Fibroblast of peridontal ligament (primary cell): Measurements from ENCODE around the gene ETDA.
"Not testable (repeated sequence)": the region's sequence is repeated elsewhere in the genome, so short reads cannot be mapped to it uniquely, and the experiment has no call there.

Experiments used
- DNase-seq: peaks from one replicate; pipeline ENCODE4 v3.0.0-alpha.2; 2010; ENCODE audit errors: extremely low read depth

The ETDA gene

DNA sequence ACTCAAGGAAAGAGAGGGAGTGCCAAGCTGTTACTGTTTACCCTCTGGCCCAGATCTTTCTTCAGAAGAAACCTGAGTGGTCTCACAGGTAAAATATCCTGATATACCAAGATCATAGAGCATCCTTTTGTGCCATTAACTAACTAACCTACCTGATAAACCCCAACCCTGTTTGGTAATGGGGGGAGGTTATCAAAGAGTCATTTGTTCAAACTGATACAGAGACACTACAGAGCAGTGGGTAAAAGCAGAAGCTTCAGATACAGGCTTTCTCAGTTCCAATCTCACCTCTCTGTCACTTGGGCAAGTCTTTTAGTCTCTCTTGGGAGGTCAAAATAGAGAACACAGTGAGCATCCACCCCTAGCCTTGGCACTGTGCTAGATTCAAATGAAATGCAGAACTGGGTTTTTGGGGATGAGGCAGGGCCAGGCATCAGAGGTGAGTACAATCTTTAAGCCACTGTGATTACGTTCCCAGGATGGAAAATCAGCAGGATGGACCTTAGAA, at the start of gene ETDA:
Gene ETDA, plus strand, starts transcription at position 51 of the 508 bp plus-strand sequence. CDS start 1,216 bp downstream, outside the sequence.
- not testable (repeated sequence) for DNase-seq

DNA sequence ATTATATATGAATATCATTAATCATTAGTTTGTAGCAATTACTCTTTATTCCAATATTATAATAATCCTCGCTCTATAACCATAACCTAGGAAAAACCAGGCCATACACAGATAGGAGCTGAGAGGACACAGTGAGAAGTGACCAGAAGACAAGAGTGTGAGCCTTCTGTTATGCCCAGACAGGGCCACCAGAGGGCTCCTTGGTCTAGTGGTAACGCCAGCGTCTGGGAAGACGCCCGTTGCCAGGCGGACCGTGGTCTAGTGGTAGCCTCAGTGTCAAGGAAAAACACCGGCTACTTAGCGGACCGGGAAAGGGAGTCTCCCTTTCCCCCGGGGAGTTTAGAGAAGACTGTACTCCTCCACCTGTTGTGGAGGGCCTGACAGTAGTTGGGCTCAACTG, 45.4 kb upstream of the ETDA start:
- DNase-seq, result peak; percentile 0

DNA sequence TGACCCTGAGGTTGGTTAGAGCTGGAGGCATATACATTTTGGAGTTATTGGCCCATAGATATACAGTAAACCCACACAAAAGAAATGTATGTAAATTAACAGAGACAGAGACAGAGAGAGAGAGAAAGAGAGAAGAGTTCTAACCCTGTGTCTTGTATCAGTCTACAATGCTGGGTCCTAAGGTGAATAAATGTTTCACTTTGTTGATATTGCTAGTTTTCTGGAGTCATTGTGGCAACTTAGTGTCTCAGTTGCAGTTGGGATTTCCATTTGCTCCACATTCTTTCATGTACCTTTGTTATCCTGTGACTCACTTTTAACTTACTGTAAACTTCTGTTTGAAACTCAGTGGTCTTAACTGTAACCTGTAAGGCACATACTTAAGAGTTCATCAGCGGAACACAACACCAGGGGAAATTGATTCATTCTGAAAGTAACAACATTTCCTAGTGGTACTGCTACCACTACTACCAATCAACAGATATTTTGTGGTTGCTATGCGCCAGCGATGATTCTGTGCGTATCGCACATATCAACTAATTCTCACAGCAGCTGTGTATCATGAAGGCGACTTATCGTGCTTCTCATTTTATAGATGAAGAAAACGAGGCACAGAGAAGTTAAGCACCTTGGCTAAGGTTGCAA, 38.5 kb upstream of the ETDA start:
- no peak for DNase-seq

- DNase-seq, result not testable (repeated sequence)
Observed at GRCh38 chrX:135245989-135246388, 5.9 kb upstream of the ETDA start.

DNA sequence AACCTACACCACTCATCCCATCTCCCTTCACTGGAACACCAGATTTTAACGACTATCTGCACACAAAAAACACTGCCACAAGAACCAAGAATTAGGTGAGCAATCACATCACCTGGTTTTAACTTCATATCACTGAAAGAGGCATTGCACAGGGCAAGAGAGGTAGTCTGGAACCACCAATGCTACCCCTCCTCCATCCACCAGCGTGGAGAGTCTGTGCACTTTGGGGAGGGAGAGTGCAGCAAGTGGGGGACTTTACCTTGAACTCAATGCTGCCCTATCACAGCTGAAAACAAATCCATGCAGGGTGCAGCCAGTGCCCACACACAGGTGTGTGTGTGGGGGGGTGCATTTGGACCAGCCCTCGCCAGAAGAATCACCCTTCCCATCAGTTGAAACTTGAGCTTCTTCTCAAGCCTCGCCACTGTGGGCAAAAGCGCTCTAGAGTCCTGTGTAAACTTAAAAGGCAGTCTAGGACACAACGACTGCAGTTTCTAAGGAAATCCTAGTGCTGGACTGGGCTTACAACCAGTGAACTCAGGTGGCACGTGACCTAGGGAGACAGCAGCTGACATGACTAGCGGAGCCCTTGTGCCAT, 4.3 kb downstream of the ETDA start:
- not testable (repeated sequence) for DNase-seq

- DNase-seq, result no peak
Observed at GRCh38 chrX:135256923-135257322, 5.1 kb downstream of the ETDA start.

DNA sequence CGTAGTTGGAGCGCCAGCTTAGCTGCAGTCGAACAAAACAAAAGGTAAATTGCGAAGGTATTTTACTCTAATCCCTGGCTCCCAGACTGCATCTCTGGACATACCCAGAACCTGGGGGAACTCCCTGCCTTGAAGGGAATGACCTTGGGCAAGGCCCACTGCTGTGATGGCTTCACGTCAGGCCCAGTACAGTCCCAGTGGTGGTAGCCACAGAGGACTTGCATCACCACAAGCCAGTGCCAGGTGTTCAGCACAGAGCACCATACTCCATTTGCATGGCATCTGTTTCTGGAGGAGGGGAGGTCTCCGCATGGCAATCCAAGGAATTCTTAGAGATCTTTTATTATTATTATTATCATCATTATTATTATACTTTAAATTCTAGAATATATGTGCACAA, 5.6 kb downstream of the ETDA start:
- no peak for DNase-seq

- not testable (repeated sequence) for DNase-seq
Observed at GRCh38 chrX:135260976-135261375, 9.1 kb downstream of the ETDA start.

DNA sequence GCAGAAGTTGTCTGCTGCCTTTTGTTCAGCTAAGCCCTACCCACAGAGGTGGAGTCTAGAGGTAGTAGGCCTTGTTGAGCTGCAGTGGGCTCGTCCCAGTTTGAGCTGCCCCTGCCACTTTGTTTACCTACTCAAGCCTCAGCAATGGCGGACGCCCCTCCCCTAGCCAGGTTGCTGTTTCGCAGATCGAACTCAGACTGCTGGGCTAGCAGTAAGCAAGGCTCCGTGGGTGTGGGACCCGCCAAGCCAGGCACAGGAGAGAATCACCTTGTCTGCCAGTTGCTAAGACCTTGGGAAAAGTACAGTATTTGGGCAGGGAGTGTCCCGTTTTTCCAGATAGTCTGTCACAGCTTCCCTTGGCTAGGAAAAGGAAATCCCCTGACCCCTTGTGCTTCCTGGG, 11.5 kb downstream of the ETDA start:
- DNase-seq, result not testable (repeated sequence)

DNA sequence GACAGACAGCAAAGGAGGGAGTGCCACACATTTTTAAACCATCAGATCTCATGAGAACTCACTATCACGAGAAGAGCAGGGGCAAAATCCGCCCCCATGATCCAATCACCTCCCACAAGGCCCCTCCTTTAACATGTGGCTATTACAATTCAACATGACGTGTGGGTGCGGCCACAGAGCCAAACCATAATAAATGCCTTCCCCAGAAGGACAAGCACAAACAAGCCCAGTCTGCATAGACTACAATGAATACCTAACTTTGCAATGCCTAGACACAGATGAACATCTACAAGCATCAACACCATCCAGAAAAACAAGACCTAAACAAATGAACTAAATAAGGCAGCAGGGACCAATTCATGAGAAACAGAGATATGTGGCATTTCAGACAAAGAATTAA, 12.3 kb downstream of the ETDA start:
- DNase-seq, result no peak

DNA sequence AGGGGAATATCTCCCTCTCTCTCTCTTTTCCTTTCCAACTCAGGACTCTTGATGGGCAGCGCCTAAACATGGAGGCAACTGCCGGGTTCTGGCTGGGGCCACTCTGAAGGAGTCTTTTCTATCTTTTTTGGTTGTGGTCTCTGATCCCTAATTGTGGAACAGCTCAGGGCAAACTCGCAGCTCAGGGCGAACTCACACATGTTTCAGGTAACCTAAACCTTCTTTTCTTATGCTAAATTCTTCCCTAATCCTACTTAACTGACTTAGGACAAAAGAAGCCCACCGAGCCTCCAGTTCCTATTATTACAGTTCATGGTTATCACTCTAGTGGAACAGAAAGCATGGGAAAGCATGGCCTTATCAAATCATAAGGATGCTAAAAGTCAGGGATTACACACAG, 21.3 kb downstream of the ETDA start:
- DNase-seq, result no peak

- no peak for DNase-seq
Observed at GRCh38 chrX:135275973-135276372, 24.1 kb downstream of the ETDA start.

GRCh38 chrX:135287266-135287823, 35.5 kb downstream of the ETDA start:
- DNase-seq, result no peak

GRCh38 chrX:135295238-135295943, 43.5 kb downstream of the ETDA start:
- DNase-seq, result peak; percentile 3

DNA sequence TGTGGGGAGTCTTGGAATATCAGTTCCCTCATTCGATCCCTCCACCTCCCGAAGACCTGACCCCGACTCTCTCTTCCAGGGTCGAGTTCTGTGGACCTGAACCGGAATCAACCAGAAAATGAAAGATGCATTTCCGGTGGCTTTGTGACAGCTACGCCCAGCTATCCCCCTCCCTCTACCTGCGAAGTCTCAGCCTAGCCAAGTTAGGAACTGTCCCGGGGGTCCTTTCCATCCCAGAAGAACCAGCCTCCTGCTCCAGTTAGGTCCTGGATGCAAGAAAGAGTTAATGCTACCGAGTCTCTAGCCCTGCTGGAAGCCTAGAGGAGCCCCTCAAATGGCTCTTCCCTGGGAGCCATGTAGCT, 44.1 kb downstream of the ETDA start:
- no peak for DNase-seq

- DNase-seq, result no peak
Observed at GRCh38 chrX:135302269-135302873, 50.5 kb downstream of the ETDA start.
